ENCODE results near the gene NDUFS6.
"Not testable (repeated sequence)": the region's sequence is repeated elsewhere in the genome, so short reads cannot be mapped to it uniquely, and the experiment has no call there.

Gene NDUFS6

DNA sequence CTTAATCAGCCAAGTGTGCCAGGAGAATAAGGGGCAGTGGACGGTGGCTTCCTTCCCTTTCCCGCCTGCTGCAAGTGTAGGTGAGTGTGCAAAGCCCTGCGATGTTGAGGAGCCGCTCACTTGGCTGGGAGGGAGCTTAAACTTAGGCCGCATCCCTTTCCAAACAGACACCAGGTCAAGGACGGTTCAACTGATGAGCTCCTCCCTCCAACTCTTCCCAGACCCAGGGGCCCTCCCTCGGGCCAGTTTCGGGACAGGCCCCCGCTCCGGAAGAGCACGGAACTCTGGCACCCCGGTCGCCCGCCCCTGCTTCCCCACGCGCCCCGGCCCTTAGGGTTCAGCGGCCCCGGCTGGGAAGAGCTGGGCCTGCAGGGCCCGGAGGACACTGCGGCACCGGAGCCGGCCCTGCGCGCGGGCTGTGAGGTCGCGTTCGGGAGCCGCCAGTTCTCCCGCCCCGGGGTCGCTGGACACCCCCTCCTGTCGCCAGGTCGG is 2.1 kb upstream of the NDUFS6 start:
- no peak for DNase-seq

DNA sequence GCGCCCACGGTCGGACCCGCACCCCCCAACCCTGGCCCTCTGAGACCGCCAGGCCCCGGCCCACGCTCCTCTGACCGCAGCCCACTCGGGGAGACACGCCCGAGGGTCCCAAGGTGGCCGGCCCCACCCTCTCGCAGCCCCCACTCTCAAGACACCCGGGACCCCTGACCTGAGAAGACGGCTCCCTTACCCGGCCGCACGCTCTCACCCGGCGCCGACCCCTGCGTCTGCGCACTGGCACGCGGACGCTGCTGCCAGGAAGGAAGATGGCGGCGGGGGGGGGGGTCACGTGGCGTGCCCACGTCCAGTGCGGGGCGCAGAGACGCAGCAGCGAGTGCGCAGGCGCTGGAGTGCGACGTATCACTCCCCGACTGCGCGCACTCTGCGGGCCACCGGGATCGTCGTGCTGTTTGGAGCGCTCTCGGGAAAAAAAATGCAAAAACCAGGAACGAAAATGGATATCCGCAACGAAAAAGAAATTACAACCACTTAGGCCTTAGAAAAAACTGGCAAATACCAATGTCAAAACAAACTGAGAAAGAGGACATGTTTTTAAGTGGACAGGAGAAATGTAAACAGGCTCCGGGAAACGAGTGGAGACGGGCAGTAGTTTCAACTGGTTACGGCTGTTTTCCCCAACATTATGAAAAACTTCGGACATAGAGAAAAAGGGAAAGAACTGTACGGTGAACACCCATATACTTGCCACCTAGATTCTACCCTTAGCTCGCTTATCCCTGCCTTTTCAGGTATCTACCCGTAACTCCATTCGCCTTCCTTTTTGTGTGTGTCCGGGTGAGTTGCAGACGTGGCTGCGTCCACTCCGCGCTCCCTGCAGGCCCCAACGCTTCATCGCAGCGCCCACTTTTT is 1.4 kb upstream of the NDUFS6 start, which contains the start of gene MRPL36:
Gene MRPL36, minus strand, starts transcription at position 236 of the 870 bp plus-strand sequence. CDS start 902 bp downstream, outside the sequence.
- peak; percentile 90 for DNase-seq

DNA sequence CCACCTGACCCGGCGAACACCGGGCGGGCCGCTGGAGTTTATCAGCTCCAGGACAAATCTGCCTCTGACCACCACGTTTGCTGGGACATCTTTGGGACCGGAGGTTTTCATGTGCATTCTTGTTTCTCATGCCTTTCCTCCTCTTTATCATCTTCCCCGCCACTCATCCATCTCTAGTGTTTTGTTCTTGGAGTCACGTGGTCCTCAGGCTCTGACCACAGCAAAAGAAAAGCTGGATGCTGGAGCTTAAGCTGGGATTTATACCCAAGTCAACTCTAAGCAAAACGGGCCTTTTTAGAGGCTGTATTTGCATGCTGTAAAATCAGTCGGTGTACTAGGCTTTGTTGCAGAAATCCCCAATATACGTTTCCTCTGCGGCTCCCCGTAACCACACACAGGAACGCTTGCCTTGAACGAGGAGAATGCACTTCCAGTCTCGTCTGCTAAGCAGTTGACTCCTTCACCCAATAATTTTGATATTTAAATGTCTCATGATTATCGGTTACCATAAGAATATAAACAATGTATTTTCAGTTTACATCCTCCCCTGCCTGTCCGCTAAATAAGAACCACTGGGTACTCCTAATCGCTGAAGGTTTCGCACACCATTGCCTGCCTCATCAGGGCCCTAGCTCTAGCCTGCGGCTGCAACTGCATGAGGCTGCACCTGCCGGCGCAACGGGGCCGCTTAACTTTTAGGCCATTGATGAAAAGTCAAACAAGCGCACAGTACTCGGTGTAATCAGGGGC is 560 bp upstream of the NDUFS6 start:
- DNase-seq = peak; percentile 47

DNA sequence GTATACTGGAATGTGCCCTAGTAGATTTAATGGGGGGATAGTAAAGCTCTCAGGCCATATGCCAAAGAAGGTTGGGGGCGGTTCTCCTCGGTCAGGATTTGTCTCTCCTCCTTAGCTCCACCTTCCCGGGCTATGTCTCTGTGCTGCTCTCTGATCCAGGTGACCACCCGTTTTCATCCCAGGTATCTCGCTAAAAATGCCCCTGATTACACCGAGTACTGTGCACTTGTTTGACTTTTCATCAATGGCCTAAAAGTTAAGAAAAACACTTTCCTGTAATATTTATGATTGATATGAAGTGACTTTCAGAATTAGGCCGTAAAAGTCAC is 724 bp downstream of the NDUFS6 start:
- no peak for DNase-seq

DNA sequence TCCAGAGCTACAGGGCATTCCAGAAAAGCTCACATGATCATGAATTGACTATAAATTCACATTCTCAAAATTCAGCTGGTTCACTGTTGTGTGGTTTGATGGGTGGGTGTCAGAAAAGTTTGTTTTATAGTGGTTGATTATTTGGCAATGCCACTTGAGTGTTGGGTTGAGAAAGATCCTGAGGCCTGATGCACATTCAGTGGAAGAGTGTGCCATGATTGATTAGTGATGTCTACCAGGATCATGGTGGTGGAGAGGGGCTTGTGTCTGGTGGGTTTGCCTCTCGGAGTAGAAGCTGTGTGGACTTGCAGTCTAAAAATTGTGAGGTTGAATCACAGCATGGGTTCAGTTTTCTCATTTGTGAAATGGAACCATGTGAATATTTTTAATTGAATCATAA is 2.0 kb downstream of the NDUFS6 start:
- DNase-seq = no peak

DNA sequence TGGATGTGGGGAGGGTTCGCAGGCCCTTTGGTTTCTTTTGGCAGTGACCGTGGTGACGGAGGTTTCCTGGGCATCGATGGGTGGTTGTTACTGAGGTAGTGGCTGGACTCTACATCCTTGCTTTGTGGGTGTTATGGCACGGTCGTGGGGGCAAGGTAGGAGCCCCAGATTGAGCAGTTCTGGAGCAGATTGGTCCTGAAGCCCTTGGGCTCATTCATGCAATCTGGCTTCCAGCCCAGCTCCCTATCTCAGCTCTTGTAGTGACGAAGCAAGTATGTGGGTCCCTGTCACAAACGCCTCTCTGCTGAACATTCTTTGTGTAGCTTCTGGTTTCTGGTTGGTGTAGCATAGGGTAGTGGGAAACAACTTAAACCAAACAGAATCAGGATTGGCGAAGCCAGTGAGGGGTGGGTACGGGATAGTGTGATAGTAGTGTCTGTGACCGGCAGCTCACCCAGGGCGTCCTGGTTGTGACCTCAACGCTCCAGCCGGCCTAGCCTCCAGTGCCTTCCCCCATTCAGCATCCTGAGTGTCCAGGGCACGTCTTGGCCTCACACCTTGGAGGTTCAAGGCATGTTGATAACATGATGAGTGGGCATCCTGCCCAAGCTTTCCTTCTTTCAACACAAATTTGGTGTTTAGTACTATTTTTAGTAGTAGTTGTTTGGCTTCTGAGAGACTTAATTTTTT is 2.9 kb downstream of the NDUFS6 start:
- DNase-seq = no peak

DNA sequence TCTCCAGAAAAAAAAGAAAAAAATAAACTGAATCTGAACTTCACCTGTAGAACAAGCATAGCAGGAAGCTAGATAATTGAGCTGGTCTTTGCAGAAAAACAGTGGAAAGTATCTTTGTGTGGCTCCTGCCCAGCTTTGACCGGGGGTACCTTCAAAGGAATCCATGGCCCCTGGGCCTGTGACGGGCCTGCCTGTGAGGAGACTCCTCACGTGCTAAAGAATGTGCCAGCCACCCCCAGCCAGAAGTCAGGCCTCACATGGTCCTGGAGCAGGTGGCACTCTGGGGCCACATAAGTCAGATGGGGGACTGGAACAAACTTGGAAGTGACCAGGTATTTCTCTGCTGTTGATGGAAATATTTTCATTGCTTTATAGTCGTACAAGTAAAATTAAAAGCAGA is 4.1 kb downstream of the NDUFS6 start:
- DNase-seq = no peak

DNA sequence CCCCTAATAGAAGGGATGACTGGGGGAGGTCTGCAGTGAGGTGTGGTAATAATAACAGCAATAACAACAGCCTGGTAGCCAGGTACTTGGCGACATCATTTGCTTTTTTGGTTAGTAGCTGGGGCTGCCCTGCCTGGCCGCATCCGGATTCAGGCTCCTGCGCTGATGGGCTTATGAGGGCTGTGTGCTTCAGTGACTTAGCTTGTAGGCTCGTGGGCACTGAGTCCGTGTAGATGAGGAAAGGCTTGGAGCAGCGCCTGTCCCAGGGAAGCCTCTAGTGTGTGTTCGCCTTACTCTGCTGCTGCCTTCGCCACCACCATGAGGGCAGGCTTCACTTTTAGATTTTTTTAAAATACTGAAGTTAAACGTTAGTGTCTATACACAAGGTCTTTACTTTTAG is 4.5 kb downstream of the NDUFS6 start:
- DNase-seq = no peak

DNA sequence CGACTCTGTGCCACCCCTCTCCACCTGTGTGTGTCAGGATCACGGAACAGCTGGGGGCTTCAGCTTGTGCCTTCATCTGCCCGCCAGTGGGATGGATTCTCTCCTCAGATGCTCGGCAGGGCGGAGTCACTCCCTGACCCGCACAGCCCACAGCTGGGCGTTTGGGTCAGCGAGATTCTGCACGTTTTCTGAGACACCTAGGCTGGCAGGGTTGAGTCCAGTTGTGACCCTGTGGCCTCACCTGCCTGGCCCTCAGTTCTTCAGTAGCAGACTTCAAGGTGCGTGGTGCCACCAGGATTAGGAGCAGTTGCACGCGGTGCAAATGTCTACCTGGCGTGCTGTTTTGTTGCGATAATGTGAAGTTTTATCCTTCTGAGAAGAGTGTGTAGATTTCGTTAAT is 5.0 kb downstream of the NDUFS6 start:
- no peak for DNase-seq

DNA sequence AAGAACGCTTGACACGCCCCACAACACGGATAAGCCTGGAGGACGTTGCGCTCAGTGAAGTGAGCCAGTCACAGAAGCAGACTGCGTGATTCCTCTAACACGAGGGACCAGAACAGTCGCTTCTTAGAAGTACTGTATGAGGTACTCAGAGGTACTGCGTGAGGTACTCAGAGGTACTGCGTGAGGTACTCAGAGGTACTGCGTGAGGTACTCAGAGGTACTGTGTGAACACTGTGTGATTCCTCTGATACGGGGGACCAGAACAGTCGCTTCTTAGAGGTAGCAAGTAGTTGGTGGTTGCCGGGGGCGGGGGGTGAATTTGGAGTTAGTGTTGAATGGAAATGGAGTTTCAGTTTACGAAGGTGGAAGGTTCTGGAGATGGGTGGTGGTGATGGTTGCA is 5.8 kb downstream of the NDUFS6 start:
- no peak for DNase-seq

DNA sequence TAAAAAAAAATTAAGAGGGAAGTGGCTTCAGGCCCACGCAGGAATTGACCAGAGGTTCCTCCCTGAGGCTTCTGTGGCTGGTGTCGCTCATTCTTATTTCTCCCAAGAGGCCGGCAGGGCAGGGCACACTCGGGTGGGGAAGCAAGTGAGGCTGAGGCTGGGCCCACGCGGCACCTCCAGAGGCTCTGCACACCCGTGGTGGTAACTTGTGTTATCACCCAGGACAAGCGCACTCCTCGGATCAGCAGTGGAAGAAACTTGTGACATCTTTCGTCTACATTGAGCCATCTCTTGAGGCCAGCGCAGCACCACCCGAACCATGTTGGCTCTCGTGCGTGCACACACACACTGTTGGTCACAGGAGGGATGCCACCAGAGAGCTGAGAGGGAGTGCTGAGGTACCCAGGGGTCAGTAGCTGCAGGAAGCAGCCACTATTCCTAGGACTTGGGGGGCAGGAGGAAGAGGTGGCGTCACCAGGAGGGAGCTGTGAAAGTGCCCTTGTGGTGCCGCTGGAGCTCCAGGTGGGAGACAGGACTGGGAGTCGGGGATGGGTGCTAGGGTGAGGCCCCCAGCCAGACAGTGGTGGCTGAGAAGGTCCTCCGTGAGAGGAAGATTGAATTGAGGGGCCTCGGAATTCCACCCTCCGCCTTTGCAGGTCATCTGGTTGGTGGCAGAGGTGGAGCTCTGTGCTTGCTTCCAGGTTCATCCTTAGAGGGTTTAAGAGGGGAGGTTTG is 6.4 kb downstream of the NDUFS6 start:
- DNase-seq = no peak

DNA sequence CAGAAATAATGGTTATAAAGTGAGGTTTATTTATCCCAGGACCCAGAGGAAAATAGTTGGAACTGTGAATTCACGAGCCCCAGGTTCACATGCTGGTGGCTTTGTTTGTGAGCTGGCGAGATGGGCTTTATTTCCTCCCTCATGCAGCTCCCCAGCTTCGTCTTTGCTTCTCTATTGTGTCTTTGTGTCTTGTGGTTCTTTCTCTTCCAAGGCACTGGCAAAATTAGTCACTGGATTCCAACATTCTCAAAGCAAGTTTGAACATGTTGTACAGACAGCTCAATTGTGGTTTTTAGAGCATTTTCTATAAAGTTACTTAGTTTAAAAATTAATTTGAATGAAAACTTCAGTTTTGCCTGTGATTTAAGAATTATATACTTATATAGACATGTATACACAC is 7.2 kb downstream of the NDUFS6 start:
- DNase-seq = no peak

DNA sequence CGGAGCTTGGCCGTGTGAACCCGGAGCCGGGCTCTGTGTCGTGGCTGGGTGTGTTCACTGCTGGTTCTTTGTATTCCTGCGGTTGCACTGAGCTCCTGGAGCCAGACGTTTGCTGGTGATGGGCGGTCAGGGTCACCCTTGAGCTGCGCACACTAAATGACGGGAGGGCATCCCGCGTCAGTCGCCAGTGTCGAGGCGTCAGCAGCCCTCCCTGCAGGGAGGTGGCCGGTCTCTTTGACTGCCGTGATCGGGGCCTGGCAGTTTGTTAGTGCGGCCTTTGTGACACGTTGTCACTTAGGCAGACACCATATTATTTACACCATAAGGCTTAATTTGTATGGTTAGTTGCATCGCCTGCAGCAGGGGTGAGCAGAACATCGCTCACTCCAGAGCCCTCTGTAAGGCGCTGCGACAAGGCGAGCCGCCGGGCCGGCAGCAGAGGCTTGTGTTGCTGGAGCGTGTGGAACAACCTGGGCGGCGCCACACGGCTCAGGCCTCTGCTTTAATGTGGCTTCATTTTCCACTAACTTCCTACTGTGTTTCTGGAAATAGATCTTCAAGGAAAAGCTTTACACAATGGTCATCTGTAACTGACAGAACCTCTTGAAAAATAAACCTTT is 8.3 kb downstream of the NDUFS6 start:
- DNase-seq = no peak

DNA sequence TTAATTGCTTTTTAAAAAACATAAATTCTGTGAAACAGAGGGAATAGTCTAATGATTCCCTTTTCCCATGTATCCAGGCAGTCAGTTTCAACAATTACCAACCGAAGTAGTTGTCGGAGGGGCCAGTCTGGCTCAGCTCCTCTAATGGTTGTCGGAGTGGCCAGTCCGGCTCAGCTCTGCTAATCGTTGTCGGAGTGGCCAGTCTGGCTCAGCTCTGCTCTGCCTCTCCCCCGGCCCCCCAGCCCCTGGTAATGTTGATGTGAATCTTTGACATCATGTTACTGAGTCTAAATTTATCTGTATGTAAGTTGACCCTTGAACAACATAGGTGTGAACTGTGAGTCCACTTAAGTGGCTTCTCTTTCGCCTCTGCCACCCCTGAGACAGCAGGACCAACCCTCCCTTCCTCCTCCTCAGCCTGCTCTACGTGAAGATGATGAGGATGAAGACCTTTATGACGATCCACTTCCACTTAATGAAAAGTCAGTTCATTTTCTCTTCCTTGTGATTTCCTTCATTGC is 9.4 kb downstream of the NDUFS6 start:
- DNase-seq = no peak

DNA sequence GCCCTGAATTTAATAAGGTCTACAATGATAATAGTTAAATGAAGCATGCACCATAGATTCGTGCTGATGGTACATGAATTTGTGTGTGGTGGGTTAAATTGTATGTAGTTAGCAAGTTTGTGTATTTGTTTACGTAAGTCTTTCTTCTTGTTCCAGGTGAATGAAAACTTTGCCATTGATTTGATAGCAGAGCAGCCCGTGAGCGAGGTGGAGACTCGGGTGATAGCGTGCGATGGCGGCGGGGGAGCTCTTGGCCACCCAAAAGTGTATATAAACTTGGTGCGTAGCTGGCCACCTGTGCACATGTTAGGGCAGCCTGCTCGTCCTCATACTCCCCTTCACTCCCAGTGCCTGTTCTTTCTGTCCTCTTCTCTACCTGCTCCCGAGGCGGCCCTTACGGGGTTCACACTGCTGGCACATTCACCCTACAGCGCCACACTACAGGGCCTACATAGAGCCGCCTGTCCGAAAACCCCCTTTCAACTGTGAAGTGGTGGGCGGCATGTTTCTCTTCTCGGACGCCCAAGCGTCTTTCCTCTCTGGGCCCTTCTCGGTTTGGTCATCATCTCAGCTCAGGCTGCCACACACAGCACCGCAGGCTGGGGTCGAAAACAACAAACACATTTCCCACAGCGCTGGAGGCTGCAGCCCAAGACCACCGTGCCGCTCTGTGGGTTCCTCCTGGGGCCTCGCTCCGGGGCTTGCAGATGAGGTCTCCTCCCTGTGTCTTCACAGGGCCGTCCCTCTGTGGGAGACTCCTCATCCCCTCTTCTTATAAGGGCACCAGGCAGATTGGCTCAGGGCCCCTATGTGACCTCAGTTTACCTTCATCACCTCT is 13.2 kb downstream of the NDUFS6 start:
- no peak for DNase-seq

DNA sequence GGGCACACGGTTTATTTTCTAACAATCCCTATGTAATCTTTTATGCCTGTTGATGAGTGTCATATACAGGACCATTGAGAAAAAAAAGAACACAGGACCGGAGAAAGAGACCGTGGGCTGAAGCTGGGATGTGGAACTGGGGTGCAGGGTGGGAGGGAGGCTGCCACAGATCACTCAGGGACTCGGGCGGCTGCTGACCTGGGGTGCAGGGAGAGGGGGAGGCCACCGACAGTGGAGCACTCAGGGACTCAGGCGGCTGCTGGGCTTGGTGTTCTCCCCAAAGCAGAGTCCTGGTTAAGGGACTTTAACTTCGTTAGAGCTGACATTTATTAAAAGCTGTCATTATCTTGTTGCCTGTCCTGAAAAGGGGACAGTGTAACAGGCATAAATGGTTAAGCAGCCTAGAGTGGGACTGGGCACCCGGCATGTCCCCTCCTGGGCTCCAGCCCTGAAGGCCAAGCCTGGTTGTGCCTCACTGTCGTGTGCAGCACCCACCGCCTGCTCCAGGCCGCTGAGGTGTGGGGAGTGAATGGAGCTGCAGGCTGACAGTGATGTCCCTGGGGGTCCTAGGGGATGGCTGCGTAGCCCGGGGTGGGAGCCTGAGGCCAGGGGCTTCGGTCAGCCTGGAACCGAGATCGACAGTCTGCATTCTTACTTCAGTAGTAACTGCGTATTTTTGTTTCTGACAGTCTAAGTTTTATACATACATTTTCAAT is 14.0 kb downstream of the NDUFS6 start:
- no peak for DNase-seq

DNA sequence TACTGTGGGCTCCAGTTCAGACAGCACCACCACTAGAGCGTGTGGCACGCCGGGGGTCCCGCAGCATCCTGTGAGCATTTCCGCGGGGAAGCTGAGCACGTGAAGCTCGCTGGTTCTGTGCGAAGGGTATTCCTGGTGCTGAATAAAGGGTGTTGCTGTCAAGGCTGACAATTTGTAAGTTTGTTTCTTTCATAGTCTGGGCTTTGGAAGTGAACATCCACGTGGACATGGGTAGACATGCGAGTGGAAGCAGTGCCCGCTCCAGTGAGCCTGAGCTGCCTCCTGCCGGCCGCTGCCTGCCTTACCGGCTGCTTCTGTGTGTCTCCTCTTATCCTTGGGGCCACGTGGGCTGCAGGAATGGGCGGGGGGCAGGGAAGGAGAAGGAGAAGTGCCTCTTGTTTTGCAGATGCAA is 14.7 kb downstream of the NDUFS6 start:
- no peak for DNase-seq

DNA sequence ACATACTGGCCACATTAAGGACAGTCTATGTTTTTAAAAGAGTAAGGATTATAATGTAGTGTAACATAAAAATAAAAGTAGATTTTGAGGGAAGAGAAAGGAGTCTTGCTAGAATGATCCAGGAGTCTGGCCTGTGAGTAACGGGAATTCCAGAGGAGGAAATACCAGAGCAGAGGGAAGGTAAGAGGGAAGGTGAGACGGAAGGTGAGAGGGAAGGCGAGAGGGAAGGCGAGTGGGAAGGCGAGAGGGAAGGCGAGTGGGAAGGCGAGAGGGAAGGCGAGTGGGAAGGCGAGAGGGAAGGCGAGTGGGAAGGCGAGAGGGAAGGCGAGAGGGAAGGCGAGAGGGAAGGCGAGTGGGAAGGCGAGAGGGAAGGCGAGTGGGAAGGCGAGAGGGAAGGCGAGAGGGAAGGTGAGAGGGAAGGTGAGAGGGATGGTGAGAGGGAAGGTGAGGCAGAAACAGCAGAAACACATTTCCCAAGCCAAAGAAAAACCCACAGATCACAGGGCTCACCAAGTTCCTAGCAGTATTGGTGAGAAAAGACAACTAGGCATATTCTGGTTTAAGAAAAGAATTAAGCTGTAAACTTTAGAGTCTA is 15.4 kb downstream of the NDUFS6 start:
- DNase-seq = not testable (repeated sequence)

DNA sequence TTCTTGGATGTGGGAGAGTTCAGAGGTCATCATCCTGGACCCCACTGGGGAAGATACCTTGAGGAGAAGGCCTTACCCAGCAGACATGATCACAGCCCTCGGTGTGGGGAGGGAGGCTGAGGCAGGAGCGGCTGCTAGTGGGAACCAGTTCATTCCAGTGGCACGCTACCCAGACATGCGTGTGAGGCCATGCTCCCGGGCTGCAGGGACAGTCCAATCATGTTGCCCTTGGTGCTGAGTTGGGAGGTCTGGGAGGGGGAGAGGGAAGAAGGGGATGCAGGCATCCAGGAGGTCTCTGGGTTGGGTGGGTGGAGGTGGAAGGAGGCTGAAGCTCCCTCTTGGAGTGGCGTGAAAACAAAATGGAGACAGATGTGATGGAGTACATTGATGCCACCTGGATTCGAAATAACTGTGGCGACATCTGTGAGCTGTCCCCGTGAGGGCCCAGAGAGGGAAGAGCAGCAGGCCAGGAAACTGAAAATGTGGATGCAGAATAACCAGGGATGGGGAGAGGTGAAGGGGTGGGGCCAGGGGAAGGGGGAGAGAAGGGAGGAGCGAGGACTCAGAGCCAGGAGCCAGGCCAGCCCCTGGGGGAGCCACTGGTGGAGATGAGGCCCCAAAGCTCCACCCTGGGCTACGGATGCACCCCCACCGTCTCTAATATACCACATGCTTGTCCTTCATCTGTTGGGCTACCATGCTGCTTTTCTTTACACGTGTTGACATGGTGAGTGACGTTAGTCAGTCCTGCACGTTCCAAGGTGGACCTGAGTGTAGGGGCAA is 16.2 kb downstream of the NDUFS6 start:
- no peak for DNase-seq
